ENCODE measurements around the gene SLC13A3. TPM values are rescaled to one million over a fixed set of nuclear protein-coding genes. Genes with fewer than 3 reads are reported as not detected.

SLC13A3 gene
- total and polyA plus RNA-seq, 2 donors (not counting 3 experiments of a cell fraction or from before 2014, with no cell fraction given), result 0.11 to 0.40 TPM

GRCh38 chr20:46539113-46539512 is 112.1 kb downstream of the SLC13A3 start:
- no peak overlapping the region for H3K9ac ChIP-seq (replicated peaks; ENCODE audit: extremely low read depth, insufficient read depth, low read length)
- H3K9me1 ChIP-seq (replicated peaks; ENCODE audit: control insufficient read depth, extremely low read depth, insufficient read depth, low read length), result no peaks in the 10 kb centered on the region
- FAIRE-seq, result no peak
- no peak for TF ChIP-seq GATA2 (IDR thresholded peaks at IDR 0.05; ENCODE audit: insufficient read depth, insufficient read length, low read depth, low read length)
- TF ChIP-seq MAX (IDR thresholded peaks at IDR 0.05; ENCODE audit: insufficient read depth, insufficient read length), result no peak
- no peak for TF ChIP-seq POLR2A (IDR thresholded peaks at IDR 0.05; ENCODE audit: low read depth, low read length)
- TF ChIP-seq CTCF (IDR thresholded peaks at IDR 0.05; ENCODE audit: extremely low read depth in 1 of 2, insufficient read depth in 1 of 2, low read depth in 1 of 2, low read length in 2 of 2), result no peak
- TF ChIP-seq EZH2 (IDR thresholded peaks at IDR 0.05; ENCODE audit: borderline replicate concordance, low read depth, low read length, severe bottlenecking), result no peak
- no peak for TF ChIP-seq POLR2AphosphoS5 (IDR thresholded peaks at IDR 0.05; ENCODE audit: insufficient read depth, low read depth, low read length)
- TF ChIP-seq FOS (IDR thresholded peaks at IDR 0.05; ENCODE audit: borderline replicate concordance, insufficient read depth, low read length), result no peak
- no peak for TF ChIP-seq JUN (IDR thresholded peaks at IDR 0.05; ENCODE audit: borderline replicate concordance, insufficient read depth, insufficient read length, low read depth)
- H3K27ac ChIP-seq (ENCODE audit: insufficient read depth, low read depth, low read length), result no peak overlapping the region
- ChIA-PET CTCF (no interaction called here), POLR2A (no interaction called here)
- no TSS peak for BruUV-seq (replicated peaks)
- intact Hi-C loops (cut with micrococcal nuclease), result no loop called here
- no peaks in the 10 kb centered on the region for H3K36me3 ChIP-seq (ENCODE audit: control insufficient read depth in 2 of 2, extremely low read depth in 1 of 2, insufficient read depth in 2 of 2, low read length in 2 of 2)
- DNase-seq (ENCODE audit: low read depth, low spot score), result no peak
- no peak overlapping the region for H3K4me2 ChIP-seq (ENCODE audit: insufficient read depth, low read length)
- no peaks in the 10 kb centered on the region for H3K27me3 ChIP-seq (ENCODE audit: control insufficient read depth in 2 of 2, insufficient read depth in 2 of 2, low read length in 2 of 2)
- no peaks in the 10 kb centered on the region for H3K79me2 ChIP-seq (ENCODE audit: control insufficient read depth, insufficient read depth, low read length)
- H2AFZ ChIP-seq (ENCODE audit: low read depth, low read length), result no peak overlapping the region
- no peak overlapping the region for H3K4me3 ChIP-seq (replicated peaks in 1 of 3; ENCODE audit: insufficient read depth in 1 of 3, low read depth in 1 of 3, low read length in 3 of 3)
- H4K20me1 ChIP-seq (replicated peaks; ENCODE audit: control insufficient read depth, extremely low read depth, insufficient read depth, low read length), result no peaks in the 10 kb centered on the region
- no peaks in the 10 kb centered on the region for H3K4me1 ChIP-seq (ENCODE audit: control insufficient read depth, extremely low read depth, insufficient read depth, low read length)
- dilution Hi-C loops (cut with MboI; ENCODE audit: extremely low pct_ligation_motif_present, low sequenced_read_pairs), result no loop called here
- H3K9me3 ChIP-seq (replicated peaks; ENCODE audit: control insufficient read depth, insufficient read depth, low read length), result no peaks in the 10 kb centered on the region
